ENCODE measurements around the gene MYO5B.

DNA sequence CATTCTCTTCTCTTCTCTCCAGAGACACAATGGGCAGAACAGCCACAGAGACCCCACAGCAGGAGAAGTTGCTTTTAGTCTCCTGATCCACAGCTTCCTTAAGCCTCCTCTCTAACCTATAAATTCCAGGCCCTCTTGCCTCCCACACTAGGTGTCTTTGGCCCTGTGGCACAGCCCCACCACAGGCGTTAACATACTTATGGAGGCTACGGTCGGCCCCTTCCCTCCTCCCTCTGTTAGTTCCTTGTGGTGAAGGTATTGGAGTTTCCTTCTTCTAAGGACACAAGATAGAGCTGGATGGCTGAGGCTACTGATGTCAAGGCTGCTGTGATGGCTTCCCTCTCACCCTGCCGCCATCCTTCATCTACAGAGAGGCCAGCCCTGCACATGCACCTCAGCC is 258.1 kb downstream of the MYO5B start:
- TF ChIP-seq, protein P1, sequence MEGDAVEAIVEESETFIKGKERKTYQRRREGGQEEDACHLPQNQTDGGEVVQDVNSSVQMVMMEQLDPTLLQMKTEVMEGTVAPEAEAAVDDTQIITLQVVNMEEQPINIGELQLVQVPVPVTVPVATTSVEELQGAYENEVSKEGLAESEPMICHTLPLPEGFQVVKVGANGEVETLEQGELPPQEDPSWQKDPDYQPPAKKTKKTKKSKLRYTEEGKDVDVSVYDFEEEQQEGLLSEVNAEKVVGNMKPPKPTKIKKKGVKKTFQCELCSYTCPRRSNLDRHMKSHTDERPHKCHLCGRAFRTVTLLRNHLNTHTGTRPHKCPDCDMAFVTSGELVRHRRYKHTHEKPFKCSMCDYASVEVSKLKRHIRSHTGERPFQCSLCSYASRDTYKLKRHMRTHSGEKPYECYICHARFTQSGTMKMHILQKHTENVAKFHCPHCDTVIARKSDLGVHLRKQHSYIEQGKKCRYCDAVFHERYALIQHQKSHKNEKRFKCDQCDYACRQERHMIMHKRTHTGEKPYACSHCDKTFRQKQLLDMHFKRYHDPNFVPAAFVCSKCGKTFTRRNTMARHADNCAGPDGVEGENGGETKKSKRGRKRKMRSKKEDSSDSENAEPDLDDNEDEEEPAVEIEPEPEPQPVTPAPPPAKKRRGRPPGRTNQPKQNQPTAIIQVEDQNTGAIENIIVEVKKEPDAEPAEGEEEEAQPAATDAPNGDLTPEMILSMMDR (IDR thresholded peaks at IDR 0.05): no peak
- no peak for TF ChIP-seq POLR2A (IDR thresholded peaks at IDR 0.05)

Measured in thyroid gland (tissue), 4 donors.